GM10847 (cell line): ENCODE measurements around the gene PELI2.

Source experiments
- POLR2A ChIP-seq: IDR thresholded peaks from 2 replicates; pipeline ENCODE4 v1.6.1; 2011; ENCODE audit not compliant: insufficient read length; ENCODE audit errors: extremely low read depth

The PELI2 gene

DNA sequence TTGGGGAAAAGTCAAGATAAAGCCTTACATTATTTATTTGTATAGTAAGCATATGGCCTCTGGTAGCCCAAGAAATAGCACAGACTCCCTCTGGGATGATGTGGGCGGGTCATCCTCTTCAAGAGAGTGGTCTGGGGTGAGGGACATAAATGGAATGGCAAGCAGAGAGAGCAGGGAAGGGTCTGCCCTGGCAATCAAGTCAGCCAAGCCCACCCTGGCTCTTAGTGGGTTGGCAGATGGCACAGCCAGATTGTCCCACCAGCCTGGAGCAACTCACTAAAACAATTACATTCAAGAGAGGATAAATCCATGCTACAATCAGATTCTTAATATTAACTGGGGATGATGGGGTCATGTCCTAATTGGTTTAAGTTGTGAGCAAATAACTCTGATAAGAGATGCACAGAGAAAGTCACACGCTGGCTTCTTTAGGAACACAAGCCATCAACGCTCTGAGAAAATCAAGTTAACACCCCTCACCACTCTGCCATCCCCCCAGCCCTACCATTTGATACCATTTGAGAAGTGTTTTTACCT is 2.8 kb upstream of the PELI2 start:
- no peak for TF ChIP-seq POLR2A

DNA sequence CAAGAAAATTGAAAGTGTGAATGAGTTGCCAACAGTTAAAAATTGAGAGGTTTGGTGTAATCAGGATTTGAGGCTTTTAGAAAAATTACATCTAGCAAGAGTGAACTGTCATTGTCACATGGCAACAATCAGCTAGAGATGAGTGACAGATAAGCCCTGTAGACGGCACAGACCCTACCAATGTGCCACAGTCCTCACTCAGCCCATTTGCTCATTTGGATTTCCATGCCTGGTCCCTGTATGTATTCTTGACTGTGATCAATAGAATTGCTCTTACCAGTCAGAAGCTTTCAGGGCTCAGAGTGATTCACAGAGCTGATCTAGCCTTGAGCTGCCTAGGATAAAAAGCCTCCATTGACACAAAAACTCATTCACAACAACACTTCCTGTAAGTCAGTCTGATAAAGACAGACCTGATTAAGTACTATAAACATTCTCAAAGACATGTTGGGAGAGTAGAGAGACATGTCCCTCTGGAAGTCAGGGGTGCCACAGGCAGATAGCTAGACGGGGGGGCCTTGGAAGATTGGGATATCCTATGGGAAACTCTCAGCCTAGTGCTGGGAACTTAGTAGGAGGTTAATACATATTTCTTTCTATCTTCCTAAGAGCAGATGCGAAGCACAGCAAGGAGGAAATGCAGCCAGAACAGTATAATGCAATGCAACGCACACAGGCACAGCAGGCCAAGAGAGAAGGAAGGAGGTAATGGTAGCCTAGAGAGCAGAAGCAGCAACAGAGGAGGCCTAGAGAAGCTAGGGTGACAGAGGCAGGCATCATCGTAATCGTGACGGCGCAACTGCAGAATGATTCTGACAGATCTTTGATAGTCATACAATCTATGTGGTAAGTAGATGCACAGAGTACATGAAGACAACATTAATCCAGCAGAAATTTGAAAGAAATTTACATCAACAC is 2.0 kb upstream of the PELI2 start:
- no peak for TF ChIP-seq POLR2A

DNA sequence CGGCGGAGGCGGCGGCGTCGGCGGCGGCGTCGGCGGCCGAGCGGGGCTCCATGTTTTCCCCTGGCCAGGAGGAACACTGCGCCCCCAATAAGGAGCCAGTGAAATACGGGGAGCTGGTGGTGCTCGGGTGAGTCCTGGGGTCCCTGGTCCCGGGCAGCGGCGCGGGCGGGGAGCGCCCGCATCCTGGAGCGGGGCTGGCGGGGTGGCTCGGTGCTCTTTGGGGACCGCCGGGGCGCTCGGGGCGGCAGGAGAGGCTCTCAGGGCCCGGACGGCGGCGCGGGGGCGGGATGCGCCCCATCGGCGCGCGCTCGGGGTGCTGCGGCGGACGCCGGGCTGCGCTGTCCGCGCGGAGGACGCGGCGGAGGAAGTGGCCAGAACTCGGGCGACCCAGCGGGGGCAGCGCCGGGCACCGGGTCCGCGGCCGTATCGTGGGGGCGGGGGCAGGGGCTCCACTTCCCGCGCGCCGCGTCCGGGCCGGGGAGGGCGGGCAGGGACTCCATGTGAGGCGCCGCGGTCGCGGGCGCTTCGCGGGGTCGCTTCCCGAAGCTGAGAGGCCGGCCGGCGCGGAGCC is 485 bp downstream of the PELI2 start:
- no peak for TF ChIP-seq POLR2A

DNA sequence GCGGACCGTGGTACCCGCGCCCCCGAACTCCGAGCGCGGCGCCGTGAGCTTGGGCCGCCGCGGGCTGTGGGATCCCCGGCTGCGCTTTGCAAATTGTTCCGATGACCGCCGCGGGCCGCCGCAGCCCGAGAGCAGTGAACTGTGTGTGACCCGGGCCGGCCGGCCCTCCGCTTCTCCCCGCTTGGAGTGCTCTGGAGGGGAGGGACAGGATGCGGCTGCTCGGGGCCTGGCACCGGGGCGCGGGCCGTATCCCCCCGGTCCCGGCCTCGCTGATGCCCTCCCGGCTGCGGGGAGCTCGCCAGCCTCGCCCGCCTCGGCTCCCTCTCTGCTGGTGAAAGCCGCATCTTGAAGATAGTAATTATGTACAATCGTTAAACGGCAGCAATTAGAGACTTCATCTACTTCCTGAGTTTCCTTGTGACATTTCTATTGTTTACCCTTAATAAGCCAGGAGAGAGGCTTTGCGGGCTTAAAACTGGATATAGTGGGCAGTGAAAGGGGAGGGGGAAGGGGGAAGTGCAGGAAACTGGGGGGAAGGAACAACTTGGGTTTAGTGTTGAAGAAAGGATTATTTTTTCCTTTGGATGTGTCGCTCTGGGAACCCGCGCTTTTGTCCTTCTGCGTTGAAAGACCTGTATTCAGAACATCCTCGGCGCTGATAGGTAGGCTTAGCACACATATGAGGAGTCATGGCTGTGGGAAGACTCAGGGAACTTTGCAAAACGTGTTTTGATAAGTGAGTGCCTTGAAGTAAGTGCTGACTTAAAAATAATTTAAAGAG is 1.2 kb downstream of the PELI2 start:
- TF ChIP-seq POLR2A = no peak

DNA sequence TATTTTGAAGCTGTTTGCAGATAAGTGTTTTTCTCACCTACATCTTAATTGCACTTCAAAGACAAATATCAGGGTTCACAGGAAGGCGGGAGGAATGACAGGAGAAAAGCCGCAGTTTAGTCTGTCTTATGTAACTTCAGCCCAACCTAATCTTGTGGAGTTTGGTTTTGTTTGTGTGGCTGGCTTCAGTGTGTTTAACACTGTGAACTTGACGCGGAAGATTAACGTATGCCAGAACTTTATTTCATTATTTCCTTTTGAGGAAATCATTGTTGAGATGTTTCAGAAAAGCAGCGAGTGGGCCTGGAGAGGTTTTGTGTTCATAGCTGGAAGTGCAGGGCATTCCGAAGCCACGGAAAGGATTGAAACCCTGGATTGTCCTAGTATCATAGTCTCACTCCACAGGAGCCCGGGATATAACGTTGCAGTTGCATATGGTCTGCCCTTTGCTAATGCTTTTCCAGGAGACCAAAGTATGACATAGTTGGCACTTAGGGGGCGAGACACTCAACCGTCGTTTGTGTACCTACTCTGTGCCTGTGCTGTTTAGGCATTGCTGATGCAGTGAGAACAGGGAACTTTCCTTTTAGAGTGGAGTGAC is 2.0 kb downstream of the PELI2 start:
- no peak for TF ChIP-seq POLR2A

DNA sequence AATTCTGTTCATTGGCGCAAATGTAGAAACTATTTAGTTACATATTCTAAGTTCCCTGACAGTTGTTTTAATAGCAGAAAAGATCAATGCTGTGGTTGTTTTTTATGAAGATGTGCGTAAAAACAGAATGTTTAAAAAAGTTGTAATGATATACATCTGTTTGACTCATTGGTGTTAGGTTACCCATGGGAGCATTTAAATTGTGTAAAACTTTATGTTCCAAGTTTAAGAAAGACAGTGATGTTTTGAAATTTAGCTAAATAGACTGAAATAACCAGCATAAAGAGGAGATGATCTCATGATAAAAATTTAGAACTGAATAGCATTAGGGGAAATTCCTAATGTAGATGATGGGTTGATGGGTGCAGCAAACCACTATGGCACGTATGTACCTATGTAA is 3.6 kb downstream of the PELI2 start:
- TF ChIP-seq POLR2A = no peak

DNA sequence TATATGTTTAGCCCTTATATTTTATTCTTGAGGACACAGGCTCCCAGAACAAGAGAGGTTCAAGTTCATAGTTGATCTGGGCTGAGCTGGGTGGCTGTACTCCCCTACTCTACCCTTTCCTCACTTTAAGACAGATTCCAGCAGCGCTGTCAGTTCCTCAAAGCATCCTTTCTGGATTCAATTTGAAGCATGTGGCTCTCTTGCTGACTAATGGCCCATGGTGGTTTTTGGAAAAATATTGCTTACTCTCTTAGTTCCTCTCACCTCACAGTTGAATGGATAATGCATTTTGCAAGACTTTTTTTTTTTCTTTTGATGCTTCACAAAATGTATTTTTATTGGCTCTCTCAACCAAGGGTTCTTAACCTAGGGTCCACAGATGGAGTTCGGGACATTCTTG is 4.1 kb downstream of the PELI2 start:
- no peak for TF ChIP-seq POLR2A

DNA sequence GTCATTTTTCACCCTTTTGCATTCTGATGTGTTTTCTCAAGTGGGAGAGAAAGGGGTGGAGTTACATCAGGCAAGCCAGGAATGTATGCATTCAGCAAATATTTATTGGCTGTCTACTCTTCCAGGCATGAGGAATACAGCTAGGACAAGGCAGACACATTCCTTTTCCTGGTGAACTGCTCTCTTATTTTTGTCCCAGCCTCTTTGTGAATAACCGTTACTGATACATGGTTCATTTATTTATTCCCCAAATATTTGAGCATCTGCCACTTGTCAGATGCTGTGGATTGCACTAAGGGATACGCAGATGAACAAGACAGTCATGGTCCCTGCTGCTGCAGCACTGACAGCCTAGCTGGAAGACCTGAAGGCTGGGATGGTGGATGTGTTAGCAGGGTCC is 6.1 kb downstream of the PELI2 start:
- TF ChIP-seq POLR2A = no peak

DNA sequence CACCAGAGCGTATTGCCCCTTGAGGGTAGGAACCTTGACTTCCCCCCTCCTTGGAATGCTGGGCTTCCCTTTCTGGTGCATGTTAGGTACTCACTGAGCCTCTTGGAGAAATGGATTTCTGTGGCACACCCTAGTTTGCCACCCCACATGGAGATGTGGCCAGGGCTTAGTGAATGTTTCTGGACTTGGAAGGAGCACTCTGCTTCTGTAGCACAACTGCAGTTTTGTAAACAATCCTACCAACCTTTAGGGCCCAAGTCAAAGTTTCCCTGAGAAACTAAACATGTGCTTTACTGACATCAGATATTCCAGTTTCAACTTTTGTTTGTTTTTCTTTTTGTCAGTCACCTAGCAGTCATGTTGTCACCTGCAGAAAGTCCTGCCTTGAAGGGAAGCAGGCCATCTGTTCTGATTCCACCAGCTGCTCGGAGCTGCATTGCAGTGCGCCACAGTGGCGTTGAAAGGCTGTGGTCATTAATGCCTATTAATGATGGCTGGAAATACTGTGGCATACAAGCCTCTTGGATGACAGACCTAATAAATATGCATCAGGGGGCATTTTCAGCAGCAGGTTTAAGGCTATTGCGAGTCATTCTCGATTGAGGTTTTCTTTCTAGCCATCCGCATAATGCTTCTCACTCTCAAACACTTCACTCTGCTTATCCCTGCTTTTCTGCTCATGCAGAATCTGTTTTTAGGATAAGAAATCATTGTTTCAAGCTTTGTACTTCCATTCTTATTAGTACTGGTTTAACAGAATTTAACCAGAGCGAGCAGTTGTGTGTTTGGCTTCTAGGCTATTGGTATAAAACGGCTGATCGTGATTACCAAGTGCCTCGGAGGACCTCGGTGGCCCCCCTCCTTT is 7.8 kb downstream of the PELI2 start:
- no peak for TF ChIP-seq POLR2A

DNA sequence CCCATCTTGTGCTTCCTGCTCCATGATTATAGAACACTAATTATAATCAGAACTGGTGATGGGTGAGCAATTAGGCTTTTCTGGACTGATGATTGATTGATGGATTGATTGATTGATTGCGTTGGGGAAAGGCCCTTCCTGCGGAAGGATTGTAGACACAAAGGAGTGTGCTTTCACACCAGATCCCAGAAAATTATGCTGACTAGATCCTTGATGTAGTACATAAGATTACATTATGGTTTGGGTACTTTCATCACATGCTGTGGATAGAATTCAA is 8.4 kb downstream of the PELI2 start:
- TF ChIP-seq POLR2A = no peak

DNA sequence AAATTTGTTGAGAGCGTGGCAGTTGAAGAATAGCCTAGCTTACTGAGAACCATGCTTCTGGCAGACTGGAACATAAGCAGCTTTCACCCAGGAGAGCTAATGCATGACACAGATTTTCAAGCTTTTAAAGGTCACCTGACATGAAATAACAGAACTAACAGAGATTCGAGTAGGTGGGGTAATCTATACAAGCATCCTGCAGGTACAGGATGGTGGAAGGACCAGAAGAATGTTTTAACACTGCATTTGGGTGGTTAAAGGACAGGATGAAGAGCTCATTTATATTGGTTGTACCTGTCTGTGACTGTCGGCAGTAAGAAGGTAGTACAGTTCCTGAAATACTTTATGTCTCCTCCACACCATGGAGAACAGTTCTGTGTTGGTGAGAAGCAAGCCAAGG is 8.9 kb downstream of the PELI2 start:
- no peak for TF ChIP-seq POLR2A

DNA sequence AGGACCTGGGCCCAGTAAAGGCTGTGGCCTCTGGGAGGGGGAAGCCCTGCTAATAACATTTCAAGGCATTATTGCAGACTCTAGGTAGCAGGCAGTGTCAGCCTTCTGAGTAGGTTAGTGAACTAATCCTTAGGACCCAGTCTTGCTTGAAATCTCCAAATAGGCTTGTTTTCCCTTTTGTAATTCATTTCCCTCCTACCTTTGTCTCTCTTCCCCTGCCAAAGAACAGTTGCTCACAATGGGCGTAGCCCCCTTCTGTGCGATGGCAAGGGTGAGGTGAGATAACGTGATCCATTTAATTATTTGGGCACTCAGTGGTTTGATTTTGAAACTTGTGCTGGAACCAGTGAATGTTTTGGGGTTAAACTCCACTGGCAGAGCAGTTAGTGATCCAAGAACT is 10.9 kb downstream of the PELI2 start:
- TF ChIP-seq POLR2A = no peak

DNA sequence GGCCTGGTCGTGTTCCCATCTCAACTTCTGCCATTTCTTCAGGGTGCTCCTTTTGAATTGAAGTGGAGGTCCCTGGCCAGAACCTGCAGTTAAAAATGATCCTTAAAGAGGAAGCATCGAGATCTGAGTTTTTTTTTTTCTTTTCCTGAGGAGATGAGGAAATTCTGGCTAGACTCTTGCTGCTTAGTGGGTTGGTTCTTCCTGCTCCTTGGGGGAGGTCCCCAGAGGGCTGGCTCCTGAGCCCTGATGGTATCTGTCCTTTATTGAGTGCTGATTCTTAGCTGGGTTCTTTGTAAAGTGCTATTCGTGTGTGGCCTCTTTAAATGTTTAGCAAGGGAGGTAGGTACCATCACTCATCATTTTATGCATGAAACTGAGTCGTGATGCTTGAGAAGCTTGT is 11.7 kb downstream of the PELI2 start:
- TF ChIP-seq POLR2A = no peak

DNA sequence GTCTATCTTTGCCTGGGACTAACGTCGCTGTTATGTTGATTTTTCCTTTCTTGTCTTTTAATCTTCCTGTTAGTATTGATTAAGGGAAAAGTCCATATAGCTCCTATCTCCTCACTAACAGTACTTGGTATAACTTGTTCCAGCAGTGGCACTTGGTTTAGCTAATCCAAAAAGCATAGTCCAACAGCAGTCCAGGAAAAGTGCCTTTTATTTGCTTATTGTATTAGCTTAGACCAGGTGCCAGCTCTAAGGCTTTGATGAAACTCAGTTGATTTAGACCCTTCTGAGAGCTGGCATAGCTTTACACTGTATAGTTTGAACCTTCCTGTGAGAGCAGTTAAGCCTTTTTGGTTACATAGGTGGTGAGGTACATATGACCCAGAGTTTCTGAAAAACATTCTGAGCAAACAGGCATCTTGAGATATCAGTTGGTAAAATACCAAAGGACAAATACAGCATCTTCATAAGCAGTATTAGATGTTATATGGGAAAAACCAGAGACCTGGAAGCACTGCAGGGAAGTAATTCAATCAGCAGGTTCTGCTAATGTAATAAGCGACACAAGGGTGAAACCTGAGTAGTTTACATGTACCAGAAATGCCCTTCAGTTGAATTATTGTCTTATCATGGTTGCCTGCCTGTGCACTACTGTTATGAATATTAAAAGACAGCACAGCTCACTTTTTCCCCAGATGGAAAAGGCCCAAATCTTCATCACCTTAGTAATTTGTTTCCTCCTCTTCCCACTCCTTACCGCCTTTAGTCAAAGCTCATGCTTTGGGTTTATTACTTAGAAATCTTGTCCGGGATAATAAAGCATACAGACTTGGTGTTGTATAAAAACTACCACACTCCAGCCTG is 13.0 kb downstream of the PELI2 start:
- no peak for TF ChIP-seq POLR2A
